ENCODE data around the gene RAB3GAP1.
"Not testable (repeated sequence)": the region's sequence is repeated elsewhere in the genome, so short reads cannot be mapped to it uniquely, and the experiment has no call there.

RAB3GAP1 gene

DNA sequence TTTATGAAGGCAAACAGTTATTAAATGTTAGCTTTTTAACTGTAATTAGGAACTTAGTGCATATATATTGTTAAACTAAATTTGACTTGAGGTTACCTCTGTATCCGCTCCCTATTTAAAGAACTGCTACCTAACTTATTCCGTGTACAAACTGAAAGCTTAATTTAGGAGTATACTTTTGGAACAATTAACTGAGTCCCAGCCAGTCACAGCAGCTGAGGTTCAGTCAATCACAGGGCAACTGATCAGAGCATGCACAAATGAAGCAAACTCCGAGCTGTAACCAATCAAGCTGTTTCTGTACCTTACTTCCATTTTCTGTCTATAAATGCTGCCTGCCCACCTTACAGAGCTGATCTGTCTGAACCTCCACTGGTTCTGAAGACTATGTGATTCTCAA, 61.2 kb downstream of the RAB3GAP1 start:
- ChIA-PET POLR2A (no interaction called here), CTCF (no interaction called here)
- no peak for DNase-seq (ENCODE audit: low read depth, low spot score)
- H3K4me3 ChIP-seq (ENCODE audit: low read depth, low read length), result no peak overlapping the region
- TF ChIP-seq, protein P1, sequence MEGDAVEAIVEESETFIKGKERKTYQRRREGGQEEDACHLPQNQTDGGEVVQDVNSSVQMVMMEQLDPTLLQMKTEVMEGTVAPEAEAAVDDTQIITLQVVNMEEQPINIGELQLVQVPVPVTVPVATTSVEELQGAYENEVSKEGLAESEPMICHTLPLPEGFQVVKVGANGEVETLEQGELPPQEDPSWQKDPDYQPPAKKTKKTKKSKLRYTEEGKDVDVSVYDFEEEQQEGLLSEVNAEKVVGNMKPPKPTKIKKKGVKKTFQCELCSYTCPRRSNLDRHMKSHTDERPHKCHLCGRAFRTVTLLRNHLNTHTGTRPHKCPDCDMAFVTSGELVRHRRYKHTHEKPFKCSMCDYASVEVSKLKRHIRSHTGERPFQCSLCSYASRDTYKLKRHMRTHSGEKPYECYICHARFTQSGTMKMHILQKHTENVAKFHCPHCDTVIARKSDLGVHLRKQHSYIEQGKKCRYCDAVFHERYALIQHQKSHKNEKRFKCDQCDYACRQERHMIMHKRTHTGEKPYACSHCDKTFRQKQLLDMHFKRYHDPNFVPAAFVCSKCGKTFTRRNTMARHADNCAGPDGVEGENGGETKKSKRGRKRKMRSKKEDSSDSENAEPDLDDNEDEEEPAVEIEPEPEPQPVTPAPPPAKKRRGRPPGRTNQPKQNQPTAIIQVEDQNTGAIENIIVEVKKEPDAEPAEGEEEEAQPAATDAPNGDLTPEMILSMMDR (IDR thresholded peaks at IDR 0.05; ENCODE audit: insufficient read depth, low read length, missing control alignments), result no peak

DNA sequence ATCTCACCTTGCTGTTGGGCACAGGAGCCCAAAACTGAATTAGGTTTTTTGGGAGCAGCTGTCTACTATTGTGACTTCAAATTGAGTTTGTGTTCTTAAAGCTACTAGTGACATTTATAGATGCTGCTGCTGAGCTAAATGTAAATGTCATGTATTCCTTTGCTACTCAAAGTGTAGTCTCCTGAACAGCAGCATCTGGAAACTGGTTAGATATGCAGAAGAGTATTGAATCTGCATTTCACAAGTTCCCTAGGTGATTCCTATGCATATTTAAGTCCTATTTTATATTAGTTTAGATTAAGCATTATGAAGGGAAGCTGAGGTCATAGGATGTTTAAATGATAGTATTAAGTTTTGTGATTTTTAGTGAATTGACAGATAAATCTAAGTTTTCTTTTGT, 67.5 kb downstream of the RAB3GAP1 start:
- ChIA-PET POLR2A (no interaction called here), CTCF (no interaction called here)

DNA sequence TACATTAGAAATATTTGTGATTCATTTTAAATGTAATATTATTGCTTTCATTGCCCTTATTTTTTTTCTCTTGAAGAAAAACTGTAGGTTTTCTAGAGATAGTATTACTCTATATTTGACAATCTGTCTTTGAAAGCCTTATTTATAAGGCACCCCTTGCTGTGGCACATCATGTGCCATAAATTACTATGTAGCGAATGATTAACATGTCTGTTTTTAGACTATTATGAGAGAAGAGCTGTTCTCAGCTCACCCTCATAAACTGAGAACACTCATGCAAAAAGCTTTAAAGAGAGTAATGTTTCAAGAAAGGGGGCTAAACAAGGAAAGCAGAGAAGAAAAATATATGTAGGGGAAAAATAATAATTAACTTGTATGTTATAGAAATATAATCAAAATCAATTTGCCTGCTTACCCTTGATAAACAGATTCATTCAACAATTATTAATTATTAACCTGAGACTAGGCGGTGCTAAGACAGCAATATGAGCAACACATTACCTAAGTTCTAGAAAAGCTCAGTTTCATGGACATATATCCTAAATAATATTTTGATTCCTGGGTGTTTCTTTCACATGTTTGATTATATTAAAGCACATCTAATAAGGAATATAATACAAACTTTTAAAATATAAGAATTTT, 69.0 kb downstream of the RAB3GAP1 start:
- no peak overlapping the region for H3K4me3 ChIP-seq (ENCODE audit: low read depth, low read length)
- CTCF ChIA-PET, result interaction anchor here (1.0 to 1.3 kb wide), 2 partner anchors 10 to 11 kb away, joined by 4 read pairs; no protein-coding TSS in a partner anchor
- POLR2A ChIA-PET, result no interaction called here
- no peak for DNase-seq (ENCODE audit: low read depth, low spot score)
- TF ChIP-seq, protein P1 (IDR thresholded peaks at IDR 0.05; ENCODE audit: insufficient read depth, low read length, missing control alignments), result no peak

More for the DNA sequence above, 67.5 kb downstream of the RAB3GAP1 start:
- TF ChIP-seq, protein P1 (IDR thresholded peaks at IDR 0.05; ENCODE audit: insufficient read depth, low read length, missing control alignments), result no peak
- no peak for DNase-seq (ENCODE audit: low read depth, low spot score)
- no peak overlapping the region for H3K4me3 ChIP-seq (ENCODE audit: low read depth, low read length)

DNA sequence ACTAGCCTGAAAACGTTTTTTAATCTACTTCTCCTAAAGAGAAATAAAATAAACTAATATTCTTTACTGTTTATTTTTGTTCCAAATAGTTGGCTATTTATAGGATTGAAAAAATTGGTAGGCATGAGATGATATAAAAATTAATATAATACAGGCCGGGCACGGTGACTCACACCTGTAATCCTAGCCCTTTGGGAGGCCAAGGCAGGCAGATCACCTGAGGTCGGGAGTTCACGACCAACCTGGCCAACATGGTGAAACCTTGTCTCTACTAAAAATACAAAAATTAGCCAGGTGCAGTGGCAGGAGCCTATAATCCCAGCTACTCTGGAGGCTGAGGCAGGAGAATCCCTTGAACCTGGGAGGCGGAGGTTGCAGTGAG, 69.6 kb downstream of the RAB3GAP1 start:
- POLR2A ChIA-PET; DNase-seq (ENCODE audit: low read depth, low spot score); H3K4me3 ChIP-seq (ENCODE audit: low read depth, low read length): not testable (repeated sequence)
- CTCF ChIA-PET, result interaction anchor here (1.0 to 1.3 kb wide), 2 partner anchors 10 to 11 kb away, joined by 4 read pairs; no protein-coding TSS in a partner anchor

DNA sequence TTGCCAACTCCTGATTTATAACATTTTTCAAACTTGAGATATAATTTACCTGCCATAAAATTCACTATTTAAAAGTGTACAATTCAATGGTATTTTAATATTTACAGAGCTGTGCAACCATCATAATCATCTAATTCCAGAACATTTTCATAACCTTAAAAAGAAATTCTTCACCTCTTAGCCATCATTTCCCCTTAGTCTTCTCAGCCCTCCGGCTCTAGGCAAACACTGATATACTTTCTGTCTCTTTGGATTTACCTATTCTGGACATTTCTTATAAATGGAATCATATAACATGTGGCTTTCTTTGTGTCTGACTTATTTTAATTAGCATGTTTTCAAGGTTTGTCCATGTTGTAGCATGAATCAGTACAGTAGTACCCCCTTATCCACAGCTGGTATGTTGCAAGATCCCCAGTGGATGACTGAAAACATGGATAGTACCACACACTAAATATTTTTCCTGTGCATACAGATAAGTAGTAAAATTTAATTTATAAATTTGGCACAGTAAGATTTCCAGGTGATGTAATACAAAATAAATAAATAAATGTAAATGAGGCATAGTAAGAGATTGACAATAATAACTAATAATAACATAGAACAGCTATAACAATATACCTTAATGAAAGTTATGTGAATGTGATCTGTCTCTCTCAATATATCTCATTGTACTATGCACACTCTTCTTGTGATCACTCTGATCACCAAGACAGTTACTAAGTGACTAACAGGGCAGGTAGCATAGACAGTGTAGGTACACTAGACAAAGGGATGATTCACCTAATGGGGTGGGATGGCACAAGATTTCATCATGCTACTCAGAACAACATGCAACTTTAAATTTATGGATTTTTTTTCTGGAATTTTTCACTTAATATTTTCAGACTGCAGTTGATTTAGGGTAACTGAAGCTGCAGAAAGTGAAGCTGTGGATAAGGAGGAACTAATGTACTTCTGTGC, 73.1 kb downstream of the RAB3GAP1 start:
- TF ChIP-seq, protein P1 (IDR thresholded peaks at IDR 0.05; ENCODE audit: insufficient read depth, low read length, missing control alignments), result no peak
- DNase-seq (ENCODE audit: low read depth, low spot score), result no peak
- no peak overlapping the region for H3K4me3 ChIP-seq (ENCODE audit: low read depth, low read length)
- CTCF ChIA-PET, result interaction anchor here (1.0 kb wide), 1 partner anchor 136 kb away, joined by 3 read pairs; no protein-coding TSS in a partner anchor
- POLR2A ChIA-PET, result interaction anchor here (0.6 kb wide), 1 partner anchor 59 kb away, joined by 3 read pairs; no protein-coding TSS in a partner anchor

DNA sequence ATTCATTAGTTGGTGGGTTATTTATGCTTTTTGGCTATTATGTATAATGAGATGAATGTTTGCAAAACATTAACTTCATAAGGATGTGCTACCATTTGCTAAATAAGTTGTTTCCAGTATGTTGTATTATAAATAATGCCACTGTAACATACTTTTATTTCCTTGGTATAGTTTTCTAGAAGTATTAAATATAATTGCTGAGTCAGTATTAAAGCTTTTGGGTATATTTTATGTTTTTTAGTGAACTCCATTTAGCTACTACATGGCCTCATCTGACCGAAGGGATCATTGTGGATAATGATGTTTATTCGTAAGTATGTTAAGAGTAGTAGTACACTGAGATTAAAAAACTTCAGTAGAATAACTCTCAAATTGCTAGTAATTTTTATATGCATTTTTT, 73.8 kb downstream of the RAB3GAP1 start:
- TF ChIP-seq, protein P1 (IDR thresholded peaks at IDR 0.05; ENCODE audit: insufficient read depth, low read length, missing control alignments), result no peak
- no peak overlapping the region for H3K4me3 ChIP-seq (ENCODE audit: low read depth, low read length)
- ChIA-PET POLR2A (no interaction called here), CTCF (interaction anchor here (1.0 kb wide), 1 partner anchor 137 kb away, joined by 3 read pairs; no protein-coding TSS in a partner anchor)
- DNase-seq (ENCODE audit: low read depth, low spot score), result no peak

All from AG04449 (cell line).